K562 (cell line): ENCODE measurements around the gene KCNK4. TPM values are rescaled to one million over a fixed set of nuclear protein-coding genes. Genes with fewer than 3 reads are reported as not detected.

ENCODE experiments used
- ATAC-seq: fragments of 200-7000 bp; cut with Tn5 transposase; 3 replicates; pipeline ENCODE4 v1.9.1; 2020; ENCODE audit warnings: moderate library complexity
- BruUV-seq: library from RNA; stranded (reverse); fragments of 400-500 nt; replicated peaks from 2 replicates; lab custom pipeline; 2021; lab: Mats Ljungman, UMichigan
- CTCF ChIA-PET: fragments of 300-600 bp; formaldehyde crosslinking; extraction: SDS; loops from one replicate; lab custom pipeline; 2021; ENCODE audit warnings: low intra/inter-chr PET ratio; lab: Yijun Ruan, JAX
- POLR2A ChIA-PET: fragments of 300-600, 350-650 bp; sonication (Branson Sonifier 250); formaldehyde crosslinking; extraction: SDS; loops from one replicate; lab custom pipeline; 2021; ENCODE audit warnings: antibody characterized with exemption, inconsistent platforms; lab: Yijun Ruan, JAX
- DNase-seq, 4 experiments: peaks; one replicate each; pipeline versions ENCODE4 v3.0.0 to v3.0.0-alpha.2; 2011 to 2018; ENCODE audit warnings: low spot score in 3 of 4, mixed read lengths in 3 of 4; ENCODE audit errors: extremely low read depth in 1 of 4
- FAIRE-seq: peaks from 2 replicates; lab custom pipeline; 2011; peaks lifted over from hg19 to GRCh38; lab: Jason Lieb, UNC
- H2AFZ ChIP-seq: 2 replicates; pipeline ENCODE4 v1.6.0; 2011; ENCODE audit warnings: low read depth, low read length, control low read depth, inconsistent platforms
- H3K27ac ChIP-seq: fragments of 200-600 bp; 3 replicates; pipeline ENCODE4 v1.8.0; 2011; ENCODE audit warnings: low read depth, mild to moderate bottlenecking, control low read depth, inconsistent platforms, low read length, moderate library complexity, mixed read lengths; ENCODE audit errors: extremely low read depth
- H3K27me3 ChIP-seq, 2 experiments: fragments of 300-600 bp in 1 of 2; 2 replicates in 1 of 2; 3 replicates in 1 of 2; pipeline versions ENCODE4 v1.6.0 to v1.8.0; 2011; ENCODE audit warnings: inconsistent platforms in 2 of 2, low read length in 2 of 2, mild to moderate bottlenecking in 1 of 2, mixed read lengths in 1 of 2, moderate library complexity in 1 of 2; ENCODE audit not compliant: control insufficient read depth in 2 of 2, insufficient read depth in 2 of 2
- H3K36me3 ChIP-seq: fragments of 300-600 bp; 3 replicates; pipeline ENCODE4 v1.8.0; 2011; ENCODE audit warnings: mild to moderate bottlenecking, low read length, inconsistent platforms; ENCODE audit not compliant: control insufficient read depth, insufficient read depth
- H3K4me1 ChIP-seq, 2 experiments: fragments of 200-600 bp in 1 of 2; replicated peaks in 1 of 2; 2 replicates in 1 of 2; 3 replicates in 1 of 2; pipeline versions ENCODE4 v1.5.1 to v1.8.0; 2011; ENCODE audit warnings: inconsistent platforms in 2 of 2, low read length in 2 of 2, mild to moderate bottlenecking in 1 of 2, mixed read lengths in 1 of 2, moderate library complexity in 1 of 2; ENCODE audit not compliant: control insufficient read depth in 2 of 2, insufficient read depth in 2 of 2
- H3K4me2 ChIP-seq: 2 replicates; pipeline ENCODE4 v1.6.1; 2011; ENCODE audit warnings: low read length, control low read depth, inconsistent platforms, mixed read lengths; ENCODE audit not compliant: insufficient read depth
- H3K4me3 ChIP-seq: fragments of 200-600 bp; sonication (generic), shearing (Covaris generic); 2 replicates; pipeline ENCODE4 v1.5.1; 2016; ENCODE audit warnings: control low read depth, inconsistent platforms
- H3K79me2 ChIP-seq: fragments of 200-600 bp; 3 replicates; pipeline ENCODE4 v1.8.0; 2011; ENCODE audit warnings: low read length, inconsistent platforms; ENCODE audit not compliant: control insufficient read depth, insufficient read depth
- H3K9ac ChIP-seq, 2 experiments: 2 replicates each; pipeline versions ENCODE4 v1.6.0 to v1.6.1; 2011; ENCODE audit warnings: low read depth in 2 of 2, low read length in 2 of 2, control low read depth in 1 of 2, inconsistent platforms in 1 of 2, mild to moderate bottlenecking in 1 of 2, mixed read lengths in 1 of 2; ENCODE audit not compliant: insufficient read depth in 1 of 2
- H3K9me1 ChIP-seq: one replicate; pipeline ENCODE4 v1.6.0; 2011; ENCODE audit warnings: inconsistent platforms, mild to moderate bottlenecking, low read length, moderate library complexity; ENCODE audit not compliant: control insufficient read depth, insufficient read depth
- H3K9me3 ChIP-seq: replicated peaks from 2 replicates; pipeline ENCODE4 v1.5.1; 2011; ENCODE audit warnings: low read depth, low read length, inconsistent platforms; ENCODE audit not compliant: control insufficient read depth, insufficient read depth
- H4K20me1 ChIP-seq: replicated peaks from 2 replicates; pipeline ENCODE4 v1.6.1; 2011; ENCODE audit warnings: low read length, inconsistent platforms, mixed read lengths; ENCODE audit not compliant: control insufficient read depth, insufficient read depth
- CBFA2T2 ChIP-seq: fragments of 450-650 bp; conservative IDR thresholded peaks from 2 replicates; pipeline ENCODE4 v1.6.1; 2017; ENCODE audit warnings: mild to moderate bottlenecking
- ETS1 ChIP-seq: conservative IDR thresholded peaks from 2 replicates; pipeline ENCODE4 v1.6.1; 2011; ENCODE audit warnings: low read depth, mild to moderate bottlenecking, low read length; ENCODE audit not compliant: control insufficient read depth
- ILF3 ChIP-seq: fragments of 450-650 bp; IDR thresholded peaks from 2 replicates; pipeline ENCODE4 v1.6.1; 2018; ENCODE audit warnings: antibody characterized with exemption, mild to moderate bottlenecking, moderate library complexity, borderline replicate concordance
- KDM2B ChIP-seq: fragments of 250-450 bp; sonication (Bioruptor Pico); IDR thresholded peaks from 2 replicates; pipeline ENCODE4 v1.8.0; 2021; ENCODE audit warnings: mild to moderate bottlenecking, moderate library complexity
- NFRKB ChIP-seq: fragments of 450-650 bp; IDR thresholded peaks from 2 replicates; pipeline ENCODE4 v1.6.1; 2016; ENCODE audit warnings: low read depth
- PHF21A ChIP-seq: fragments of 450-650 bp; IDR thresholded peaks from 2 replicates; pipeline ENCODE4 v1.6.1; 2017; ENCODE audit warnings: low read depth, borderline replicate concordance
- SFPQ ChIP-seq: fragments of 200-400 bp; formaldehyde crosslinking; IDR thresholded peaks from 2 replicates; pipeline ENCODE4 v1.6.1; 2017; ENCODE audit warnings: mild to moderate bottlenecking, low read depth, low read length, moderate library complexity
- THAP12 ChIP-seq: fragments of 250-450 bp; sonication (Bioruptor Pico); IDR thresholded peaks from 2 replicates; pipeline ENCODE4 v1.9.0; 2021; ENCODE audit warnings: mild to moderate bottlenecking, inconsistent platforms
- VEZF1 ChIP-seq: fragments of 200-800 bp; sonication (Bioruptor generic); IDR thresholded peaks from 2 replicates; pipeline ENCODE4 v1.6.1; 2017; ENCODE audit warnings: missing genetic modification characterization, missing compliant biosample characterization
- ZNF785 ChIP-seq: fragments of 250-450 bp; sonication (Bioruptor Pico); IDR thresholded peaks from 2 replicates; pipeline ENCODE4 v1.4.0; 2020; ENCODE audit warnings: mild to moderate bottlenecking
- WGBS: fragments of 100-300 bp; shearing (Covaris generic); methylation state at CpG from one replicate; pipeline ENCODE4 v1.1.6; 2016; ENCODE audit warnings: low coverage, mixed read lengths; ENCODE audit not compliant: insufficient coverage; ENCODE audit errors: missing lambda C conversion rate; 5-methylcytosine and 5-hydroxymethylcytosine counted together
- in situ Hi-C: fragments of 300-500 bp; cut with MboI; formaldehyde crosslinking; loops from 4 replicates; pipeline ENCODE4 v1.15.0; 2018; ENCODE audit warnings: inconsistent platforms, mixed read lengths
- intact Hi-C: fragments of 100-400 bp; cut with micrococcal nuclease; formaldehyde crosslinking; loops from 2 replicates; pipeline ENCODE4 v1.14.2; 2022
- polyA plus RNA-seq, 8 experiments: library from polyadenylated mRNA; depleted of rRNA in 4 of 8; stranded (reverse) in 5 of 8; unstranded in 3 of 8; fragments of >200 nt; fragmentation: Nextera tagmentation in 2 of 8; fragmentation: Illumina TruSeq in 1 of 8; extraction: Ambion mirVana in 2 of 8; extraction: Trizol in 1 of 8; gene quantifications; 2 replicates each; pipeline versions ENCODE4 v1.2.1 to v1.2.3, GENCODE V29; 2011 to 2014; ENCODE audit warnings: inconsistent platforms in 1 of 8, missing spikeins in 1 of 8
- total RNA-seq, 7 experiments: library from RNA; depleted of rRNA in 6 of 7; stranded (reverse); fragments of >200 nt in 6 of 7; fragmentation: Illumina TruSeq in 2 of 7; extraction: Trizol in 2 of 7; gene quantifications; 2 replicates each; pipeline versions ENCODE4 v1.2.1 to v1.2.3, GENCODE V29; 2011 to 2021; ENCODE audit warnings: low replicate concordance in 1 of 7

KCNK4 gene
- total and polyA plus RNA-seq, 9 of the 15 experiments (the other 6 are each of a cell fraction or from before 2014, with no cell fraction given): not detected

GRCh38 chr11:64250415-64251015, 40.6 kb upstream of the KCNK4 start (continued):
- TF ChIP-seq SFPQ (no peak), CBFA2T2 (no peak), ILF3 (no peak), ETS1 (no peak), NFRKB (no peak)

GRCh38 chr11:64251016-64251752, 39.9 kb upstream of the KCNK4 start, which contains the start of gene PLCB3:
PLCB3 (plus strand) TSS chr11:64251530; CDS start chr11:64251650, 120 bp downstream.
- FAIRE-seq (no peak), ATAC-seq (peak; percentile 60), DNase-seq (peak; percentile 60 to 92 (median 84))
- Histone ChIP-seq H3K27me3 (no peaks in the 10 kb centered on the region), H3K4me1 (peaks cover 30 to 87% of the 10 kb centered on the region in 2 experiments), H3K9me3 (no peaks in the 10 kb centered on the region), H3K9me1 (no peaks in the 10 kb centered on the region), H3K27ac (peak within 1 kb of the TSS; percentile 80), H3K36me3 (peaks cover 32% of the 10 kb centered on the region; the same call in 2 of the 3 replicates), H4K20me1 (peaks cover 7% of the 10 kb centered on the region), H2AFZ (peak within 1 kb of the TSS; percentile 94), H3K9ac (peak within 1 kb of the TSS; percentile 84 to 95), H3K4me3 (peak within 1 kb of the TSS; percentile 87), H3K4me2 (peak within 1 kb of the TSS; percentile 88), H3K79me2 (peaks cover 29% of the 10 kb centered on the region)
- ChIA-PET CTCF (interaction anchor here (0.6 to 0.7 kb wide), 2 partner anchors 49 to 1345 kb away, joined by 3 read pairs; partner anchors contain the start of gene CATSPERZ), POLR2A (interaction anchor here (1.0 to 7.8 kb wide), 6 partner anchors 8 to 45 kb away, joined by 3 to 58 read pairs (median 7); partner anchors contain the start of gene FERMT3)
- intact Hi-C loops (no loop called here), in situ Hi-C loops (no loop called here)
- BruUV-seq: TSS peak; percentile 49
- WGBS: 0% methylated on average over 25 of the region's 75 CpGs
- no peak for TF ChIP-seq PHF21A
- peak; percentile 76; the same call in 1 of the 2 replicates for TF ChIP-seq THAP12 (CRISPR knock-in tag)
- no peak for TF ChIP-seq KDM2B (CRISPR knock-in tag)
- TF ChIP-seq VEZF1 (CRISPR knock-in tag): peak; percentile 77
- no peak for TF ChIP-seq ZNF785 (CRISPR knock-in tag)
